Thyroid gland (tissue), 4 donors: ENCODE measurements around the gene EXD3. TPM values are rescaled to one million over a fixed set of nuclear protein-coding genes. Genes with fewer than 3 reads are reported as not detected.

Source experiments
- DNase-seq, 2 donors: peaks; one replicate each; pipeline ENCODE4 v3.0.0-alpha.2; 2019
- H3K27ac ChIP-seq, 3 donors: fragments of 200-600 bp; sonication (generic); 1 replicate in 2 of 3; 2 replicates in 1 of 3; pipeline ENCODE4 v1.5.1; 2016 to 2019; ENCODE audit warnings: mild to moderate bottlenecking in 1 of 3, moderate library complexity in 1 of 3
- H3K27me3 ChIP-seq: fragments of 200-600 bp; sonication (generic); one replicate; pipeline ENCODE4 v1.5.1; 2019
- H3K36me3 ChIP-seq, 2 donors: fragments of 200-600 bp; sonication (generic); one replicate each; pipeline ENCODE4 v1.5.1; 2016 to 2019
- H3K4me1 ChIP-seq, 2 donors: fragments of 200-600 bp; sonication (generic); one replicate each; pipeline ENCODE4 v1.5.1; 2017 to 2019
- H3K4me3 ChIP-seq, 3 donors: fragments of 200-600 bp; sonication (generic); replicated peaks in 1 of 3; 1 replicate in 2 of 3; 2 replicates in 1 of 3; pipeline ENCODE4 v1.5.1; 2016; ENCODE audit warnings: mild to moderate bottlenecking in 1 of 3
- H3K9me3 ChIP-seq: fragments of 200-600 bp; sonication (generic); one replicate; pipeline ENCODE4 v1.5.1; 2017
- POLR2A ChIP-seq, 2 donors: fragments of 450-650 bp; IDR thresholded peaks; one replicate each; pipeline ENCODE4 v1.6.1; 2017; ENCODE audit warnings: antibody characterized with exemption in 2 of 2, mild to moderate bottlenecking in 2 of 2, moderate library complexity in 1 of 2
- WGBS, 2 donors: methylation state at CpG; one replicate each; pipeline ENCODE4 v1.1.5; 2017; 5-methylcytosine and 5-hydroxymethylcytosine counted together
- intact Hi-C: fragments of 100-400 bp; cut with DNase I; formaldehyde crosslinking; loops from one replicate; pipeline ENCODE4 v1.15.1; 2023
- total RNA-seq, 4 donors: library from RNA; depleted of rRNA; stranded (reverse); fragments of >200 nt; gene quantifications; one replicate each; pipeline ENCODE4 v1.2.3, GENCODE V29; 2016
- TF ChIP-seq, protein P1 (sequence below), 6 experiments: fragments of 200-600 bp in 3 of 6; fragments of 450-650 bp in 3 of 6; sonication (generic) in 3 of 6; IDR thresholded peaks; one replicate each; pipeline ENCODE4 v1.5.1; 2016 to 2019; ENCODE audit warnings: antibody characterized with exemption in 6 of 6, mild to moderate bottlenecking in 2 of 6, inconsistent platforms in 1 of 6, moderate library complexity in 1 of 6

EXD3 gene
- total RNA-seq, 4 donors from 2014 or later: 13.0 to 32.0 (median 26.6) TPM

GRCh38 chr9:137391411-137391754, 31.6 kb downstream of the EXD3 start:
- no peaks in the 10 kb centered on the region for H3K9me3 ChIP-seq
- DNase-seq: peak; percentile 20 to 22
- H3K4me3 ChIP-seq: no peak overlapping the region
- 74 to 92% methylated on average over 5 to 20 of the region's 22 CpGs for WGBS, 2 donors
- TF ChIP-seq, protein P1, sequence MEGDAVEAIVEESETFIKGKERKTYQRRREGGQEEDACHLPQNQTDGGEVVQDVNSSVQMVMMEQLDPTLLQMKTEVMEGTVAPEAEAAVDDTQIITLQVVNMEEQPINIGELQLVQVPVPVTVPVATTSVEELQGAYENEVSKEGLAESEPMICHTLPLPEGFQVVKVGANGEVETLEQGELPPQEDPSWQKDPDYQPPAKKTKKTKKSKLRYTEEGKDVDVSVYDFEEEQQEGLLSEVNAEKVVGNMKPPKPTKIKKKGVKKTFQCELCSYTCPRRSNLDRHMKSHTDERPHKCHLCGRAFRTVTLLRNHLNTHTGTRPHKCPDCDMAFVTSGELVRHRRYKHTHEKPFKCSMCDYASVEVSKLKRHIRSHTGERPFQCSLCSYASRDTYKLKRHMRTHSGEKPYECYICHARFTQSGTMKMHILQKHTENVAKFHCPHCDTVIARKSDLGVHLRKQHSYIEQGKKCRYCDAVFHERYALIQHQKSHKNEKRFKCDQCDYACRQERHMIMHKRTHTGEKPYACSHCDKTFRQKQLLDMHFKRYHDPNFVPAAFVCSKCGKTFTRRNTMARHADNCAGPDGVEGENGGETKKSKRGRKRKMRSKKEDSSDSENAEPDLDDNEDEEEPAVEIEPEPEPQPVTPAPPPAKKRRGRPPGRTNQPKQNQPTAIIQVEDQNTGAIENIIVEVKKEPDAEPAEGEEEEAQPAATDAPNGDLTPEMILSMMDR (IDR thresholded peaks at IDR 0.05): no peak
- peaks cover 0 to 13% of the 10 kb centered on the region in 2 donors for H3K4me1 ChIP-seq
- H3K27me3 ChIP-seq: no peaks in the 10 kb centered on the region
- H3K27ac ChIP-seq: peak overlapping the region in 2 of 3 donors; percentile 61 to 63
- intact Hi-C loops: no loop called here
- H3K36me3 ChIP-seq: peaks cover 0 to 4% of the 10 kb centered on the region in 2 donors

GRCh38 chr9:137390553-137391410, 32.2 kb downstream of the EXD3 start:
- Histone ChIP-seq H3K27me3 (no peaks in the 10 kb centered on the region), H3K4me1 (peaks cover 0 to 13% of the 10 kb centered on the region in 2 donors), H3K27ac (peak overlapping the region; percentile 22 to 63 (median 61)), H3K4me3 (no peak overlapping the region), H3K36me3 (peaks cover 0 to 4% of the 10 kb centered on the region in 2 donors), H3K9me3 (no peaks in the 10 kb centered on the region)
- peak in 1 of 2 donors; percentile 10 for DNase-seq
- TF ChIP-seq, protein P1 (IDR thresholded peaks at IDR 0.05): no peak
- WGBS, 2 donors: 89 to 91% methylated on average over 26 to 38 of the region's 42 CpGs
- intact Hi-C loops: no loop called here

- 93 to 95% methylated on average over 13 of the region's 13 CpGs for WGBS, 2 donors
- DNase-seq: no peak
- no peaks in the 10 kb centered on the region for H3K9me3 ChIP-seq
- H3K36me3 ChIP-seq: peaks cover 0 to 4% of the 10 kb centered on the region in 2 donors
- H3K27ac ChIP-seq: no peak overlapping the region
- TF ChIP-seq, protein P1 (IDR thresholded peaks at IDR 0.05): no peak
- TF ChIP-seq POLR2A (IDR thresholded peaks at IDR 0.05): no peak
- H3K4me3 ChIP-seq: no peak overlapping the region
- peaks cover 0 to 13% of the 10 kb centered on the region in 2 donors for H3K4me1 ChIP-seq
- H3K27me3 ChIP-seq: no peaks in the 10 kb centered on the region
- intact Hi-C loops: no loop called here
Measured at GRCh38 chr9:137389428-137389746, 33.6 kb downstream of the EXD3 start.

- Histone ChIP-seq H3K4me3 (no peak overlapping the region), H3K9me3 (no peaks in the 10 kb centered on the region), H3K36me3 (peaks cover 0 to 4% of the 10 kb centered on the region in 2 donors), H3K27me3 (no peaks in the 10 kb centered on the region), H3K4me1 (peaks cover 0 to 13% of the 10 kb centered on the region in 2 donors), H3K27ac (no peak overlapping the region)
- TF ChIP-seq, protein P1 (IDR thresholded peaks at IDR 0.05): no peak
- no peak for TF ChIP-seq POLR2A (IDR thresholded peaks at IDR 0.05)
- WGBS, 2 donors: 95 to 96% methylated on average over 18 to 21 of the region's 47 CpGs
- intact Hi-C loops: no loop called here
- DNase-seq: no peak
Measured at GRCh38 chr9:137388589-137389427, 34.2 kb downstream of the EXD3 start.
